CD4-positive, alpha-beta T cell treated with Interleukin-1 beta for 1 hour (primary cell): ENCODE data around the gene SIPA1L3.

Experiments
- DNase-seq, 2 donors: peaks; one replicate each; pipeline ENCODE4 v3.0.0-alpha.2; 2020 to 2022

Gene SIPA1L3

DNA sequence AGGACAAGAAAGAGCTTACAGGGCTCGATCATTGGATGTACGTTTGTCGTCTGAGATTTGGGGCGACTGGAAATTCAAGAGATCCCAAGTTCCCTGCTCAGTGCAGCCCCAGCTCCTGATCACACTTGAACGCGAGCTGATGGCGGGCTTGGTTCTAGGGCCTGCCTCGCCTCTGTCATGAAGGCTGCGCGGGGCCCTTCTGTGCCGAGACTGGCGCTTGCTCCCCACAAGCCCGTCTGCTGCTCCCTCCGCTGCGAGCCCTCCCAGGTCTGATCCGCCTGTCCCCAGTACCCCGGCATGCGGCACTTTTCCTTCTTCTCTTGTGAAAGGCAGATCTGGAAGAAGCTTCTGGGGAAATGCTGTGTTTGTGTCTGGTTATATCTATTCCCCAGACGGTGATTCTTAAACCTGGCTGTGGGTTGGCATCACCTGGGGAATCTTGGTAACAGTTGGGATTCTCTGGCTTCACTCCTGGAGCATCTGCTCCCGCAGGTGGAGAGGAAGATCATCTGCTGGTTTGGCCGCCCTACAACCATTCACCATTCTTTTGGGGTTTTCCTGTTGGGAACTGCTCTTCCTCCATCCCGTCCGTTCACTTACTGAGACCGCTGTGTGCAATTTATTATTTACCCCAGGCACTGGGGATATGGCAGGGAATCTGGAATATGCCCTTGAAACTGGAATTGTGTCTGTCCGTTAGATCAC is 43.6 kb downstream of the SIPA1L3 start:
- no peak for DNase-seq

DNA sequence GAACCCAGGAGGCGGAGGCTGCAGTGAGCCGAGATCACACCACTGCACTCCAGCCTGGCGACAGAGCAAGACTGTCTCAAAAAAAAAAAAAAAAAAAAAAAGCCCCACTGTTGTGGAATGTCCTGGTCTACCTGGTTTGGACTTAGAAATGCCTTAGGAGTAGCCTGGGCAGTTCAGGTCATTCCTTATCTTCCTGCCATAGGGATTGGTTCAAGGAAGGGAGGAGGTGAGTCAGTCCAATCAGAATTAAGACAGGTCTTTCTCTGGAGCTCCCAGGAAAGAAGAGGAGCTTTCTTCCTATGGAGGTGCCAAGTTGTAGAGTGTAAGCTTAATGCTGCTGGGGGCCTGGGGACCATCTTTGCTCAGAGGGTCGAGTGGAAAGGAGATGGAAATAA is 44.8 kb downstream of the SIPA1L3 start:
- no peak for DNase-seq

DNA sequence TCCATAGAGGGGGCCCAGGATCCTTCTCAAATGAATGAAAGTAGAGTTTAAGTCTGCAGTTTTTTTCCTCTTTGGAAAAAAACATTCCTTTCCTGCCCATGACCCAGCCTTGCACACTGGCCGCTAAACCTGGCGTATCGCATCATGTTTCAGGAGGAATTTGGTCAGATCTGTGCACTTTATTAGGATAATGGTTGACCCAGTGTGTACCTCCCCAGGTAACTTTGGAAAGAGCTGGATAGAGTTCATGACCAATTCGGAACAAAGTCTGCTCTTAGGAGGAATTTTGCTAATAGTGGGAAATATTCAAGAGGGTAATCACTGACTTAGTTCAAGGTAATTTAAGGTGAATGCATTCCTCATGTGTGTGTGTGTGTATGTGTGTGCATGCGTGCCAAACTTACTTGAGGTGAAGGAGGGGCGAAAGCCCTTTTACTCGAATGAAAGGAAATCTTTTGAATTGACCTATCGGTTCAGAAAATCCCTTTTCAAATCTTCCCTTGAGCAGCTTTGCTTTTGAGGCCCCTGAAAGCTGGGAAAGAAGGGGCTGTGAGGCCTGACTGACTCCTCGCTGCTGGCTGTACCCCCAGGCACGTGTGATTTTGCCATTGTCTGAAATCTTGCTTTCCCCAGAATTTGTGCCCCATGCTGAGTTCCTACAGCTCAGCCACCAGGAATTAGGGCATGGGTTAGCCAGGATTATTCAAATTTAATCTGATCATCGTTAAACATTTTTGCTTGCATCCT is 46.3 kb downstream of the SIPA1L3 start:
- no peak for DNase-seq

DNA sequence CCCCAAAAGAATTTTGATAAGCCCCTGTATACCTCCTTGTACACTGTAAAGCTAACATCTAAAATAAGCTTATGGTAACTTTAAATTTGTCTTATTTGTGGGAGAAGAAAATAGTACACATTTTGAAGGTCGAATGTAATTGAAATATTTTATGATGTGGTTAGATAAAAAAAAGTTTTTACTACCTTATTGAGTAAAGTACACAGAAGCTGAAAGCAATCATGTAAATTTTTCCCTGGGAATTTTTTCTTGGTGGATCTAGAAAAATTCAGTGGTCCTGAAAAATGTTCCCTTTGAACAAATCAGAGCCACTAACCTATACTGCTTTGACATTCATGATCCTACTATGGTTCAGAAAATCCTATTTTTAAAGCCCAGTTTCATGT is 46.9 kb downstream of the SIPA1L3 start:
- DNase-seq, result no peak

DNA sequence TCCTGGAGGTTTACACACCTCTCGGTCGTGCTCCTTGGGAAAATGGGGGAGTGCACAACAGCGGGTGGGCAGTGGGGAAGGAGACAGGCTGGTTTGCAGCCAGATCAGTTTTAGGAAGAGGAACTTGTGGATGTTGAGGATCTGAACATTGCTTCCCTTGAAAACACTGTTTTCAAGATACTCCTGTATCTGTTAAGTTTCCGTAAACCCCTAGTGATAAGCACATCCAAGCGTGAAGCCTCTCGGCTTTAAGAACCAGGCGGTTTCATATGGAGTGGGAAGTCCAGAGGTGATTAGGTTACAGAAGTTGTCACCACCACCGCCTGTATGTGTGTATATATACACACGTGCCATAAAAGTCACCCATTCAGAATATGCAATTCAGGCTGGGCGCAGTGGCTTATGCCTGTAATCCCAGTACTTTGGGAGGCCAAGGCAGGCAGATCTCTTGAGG is 47.4 kb downstream of the SIPA1L3 start:
- DNase-seq, result no peak

DNA sequence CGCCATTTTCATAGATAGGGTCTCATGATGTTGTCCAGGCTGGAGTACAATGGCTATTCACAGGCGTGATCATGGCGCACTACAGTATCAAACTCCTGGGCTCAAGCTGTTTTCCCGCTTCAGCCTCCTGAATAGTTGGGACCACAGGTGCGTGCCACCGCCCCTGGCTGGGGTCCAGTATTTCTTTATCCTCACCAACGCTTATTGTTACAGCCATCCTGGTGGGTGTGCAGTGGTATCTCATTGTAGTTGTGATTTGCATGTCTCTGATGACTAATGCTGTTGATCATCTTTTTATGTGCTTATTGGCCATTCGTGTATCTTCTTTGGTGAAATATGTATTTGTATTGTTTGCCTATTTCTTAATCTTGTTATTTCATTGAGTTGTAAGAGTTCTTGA is 49.0 kb downstream of the SIPA1L3 start:
- DNase-seq, result no peak

DNA sequence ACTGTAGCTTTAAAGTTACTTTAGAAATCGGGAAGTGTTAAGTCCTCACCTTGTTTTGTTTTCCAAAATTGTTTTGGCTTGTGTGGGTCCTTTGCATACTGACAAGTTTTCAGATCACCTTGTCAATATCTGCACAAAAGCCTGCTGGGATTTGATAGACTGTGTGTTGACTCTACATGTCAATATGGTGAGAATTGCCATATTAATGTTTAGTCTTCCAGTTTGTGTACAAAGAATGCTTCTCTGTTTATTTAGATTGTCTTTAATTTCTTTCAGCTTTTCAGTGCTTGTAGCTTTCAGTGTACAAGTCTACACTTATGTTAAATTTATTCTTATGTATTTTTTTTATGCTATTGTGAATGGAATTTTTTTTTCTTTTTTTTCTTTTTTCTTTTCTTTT is 50.2 kb downstream of the SIPA1L3 start:
- no peak for DNase-seq

DNA sequence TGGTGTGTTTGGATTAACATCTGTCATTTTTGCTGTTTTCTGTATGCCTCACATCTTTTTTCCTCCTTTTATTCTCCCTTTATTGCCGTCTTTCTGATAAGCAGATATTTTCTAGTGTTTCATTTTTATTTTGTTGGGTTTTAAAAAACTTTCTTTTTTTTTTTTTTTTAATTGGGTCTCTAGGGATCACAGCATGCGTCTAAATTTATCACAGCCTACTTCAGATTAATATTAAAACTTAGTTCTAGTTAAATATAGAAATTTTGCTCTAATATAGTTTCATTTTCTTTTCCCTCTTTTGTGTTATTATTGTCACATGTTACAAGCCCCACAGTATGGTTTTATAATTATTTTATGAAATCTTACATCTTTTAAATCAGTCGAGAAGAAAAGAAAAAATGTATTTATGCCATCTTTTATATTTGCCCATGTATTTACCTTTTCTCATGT is 52.7 kb downstream of the SIPA1L3 start:
- DNase-seq, result no peak

DNA sequence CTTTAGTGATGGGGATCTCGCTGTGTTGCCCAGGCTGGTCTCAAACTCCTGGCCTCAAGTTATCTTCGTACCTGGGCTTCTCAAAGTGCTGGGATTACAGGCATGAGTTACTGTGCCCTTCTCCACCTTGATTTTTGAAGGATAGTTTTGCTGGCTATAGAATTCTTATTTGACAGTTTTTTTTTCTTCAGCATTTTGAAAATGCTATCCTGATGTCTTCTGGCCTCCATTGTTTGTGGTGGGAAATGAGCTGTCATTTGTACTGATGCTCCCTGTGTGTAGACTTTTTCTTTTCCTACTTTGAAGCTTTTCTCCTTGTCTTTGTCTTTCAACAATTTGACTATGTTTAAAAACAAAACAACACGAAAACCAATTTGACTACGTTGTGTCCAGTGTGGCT is 54.2 kb downstream of the SIPA1L3 start:
- no peak for DNase-seq

DNA sequence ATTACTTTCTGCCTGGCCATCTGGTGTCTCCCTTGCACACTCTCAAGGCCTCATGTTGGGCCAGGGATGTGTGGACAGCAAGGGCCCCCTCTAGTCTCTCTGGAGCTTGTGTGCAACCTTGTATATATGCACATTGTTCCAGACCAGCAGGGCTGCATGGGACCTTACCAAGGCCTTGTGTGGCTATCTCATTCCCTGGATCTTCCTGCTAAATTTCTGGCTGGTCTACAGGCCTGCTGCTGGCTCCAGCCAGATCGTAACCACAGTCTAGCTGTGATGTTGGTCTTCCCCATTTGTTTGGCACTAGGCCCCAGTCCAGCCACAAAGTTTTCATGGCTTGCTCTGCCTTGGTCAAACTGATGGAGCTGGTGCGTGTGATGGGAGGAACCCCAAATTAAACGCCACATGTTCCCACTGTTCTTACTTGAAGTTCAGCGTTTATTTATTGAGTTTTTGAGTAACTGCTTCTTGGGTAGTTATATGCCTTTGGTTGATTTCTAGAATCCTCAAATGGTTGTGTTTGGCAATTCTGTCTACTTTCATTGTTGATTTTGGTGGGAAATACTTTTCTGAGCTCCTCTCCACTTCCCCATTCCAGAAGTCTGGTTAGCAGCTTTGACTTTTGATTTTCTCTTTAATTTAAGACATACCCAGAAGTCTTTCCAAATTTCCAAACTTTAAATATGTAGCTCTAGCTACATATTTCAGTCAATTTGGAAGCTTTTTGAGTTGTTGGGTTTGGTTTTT is 56.4 kb downstream of the SIPA1L3 start:
- DNase-seq, result no peak

DNA sequence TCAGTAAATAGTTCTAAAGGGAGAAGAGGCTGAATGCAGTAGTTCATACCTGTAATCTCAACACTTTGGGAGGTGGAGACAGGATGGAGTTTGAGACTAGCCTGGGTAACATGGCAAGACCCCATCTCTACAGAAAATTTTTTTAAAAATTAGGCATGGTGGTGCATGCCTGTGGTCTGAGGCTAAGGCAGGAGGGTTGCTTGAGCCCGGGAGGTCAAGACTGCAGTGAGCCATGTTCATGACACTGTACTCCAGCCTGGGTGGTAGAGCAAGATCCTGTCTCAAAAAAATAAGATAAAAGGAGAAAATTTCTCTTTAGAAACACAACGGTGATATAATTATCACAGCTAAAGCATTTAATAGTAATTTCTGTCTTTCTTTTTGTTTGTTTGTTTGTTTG is 57.1 kb downstream of the SIPA1L3 start:
- DNase-seq, result no peak

DNA sequence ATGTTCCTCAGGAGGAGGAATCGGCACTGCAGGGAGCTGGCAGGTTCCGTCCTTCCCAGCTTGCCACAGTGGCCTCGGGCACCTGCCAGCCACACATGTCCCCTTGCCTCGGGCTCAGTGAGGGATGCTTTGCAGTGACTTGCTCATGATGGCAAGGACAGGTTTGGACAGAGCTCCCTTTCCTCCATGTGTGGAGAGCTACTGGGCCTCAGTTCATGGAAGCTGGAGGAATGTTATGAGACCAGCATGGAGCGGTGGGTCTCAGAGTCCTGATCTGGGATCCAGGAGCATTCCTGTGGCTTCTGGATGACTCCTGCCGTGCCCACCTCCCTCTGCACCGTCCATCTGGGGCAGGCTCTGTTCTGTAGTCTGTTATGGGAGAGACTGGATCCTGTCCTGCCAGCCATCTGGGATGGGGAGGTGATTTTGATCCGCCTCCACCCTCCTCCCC is 59.2 kb downstream of the SIPA1L3 start:
- DNase-seq, result no peak

DNA sequence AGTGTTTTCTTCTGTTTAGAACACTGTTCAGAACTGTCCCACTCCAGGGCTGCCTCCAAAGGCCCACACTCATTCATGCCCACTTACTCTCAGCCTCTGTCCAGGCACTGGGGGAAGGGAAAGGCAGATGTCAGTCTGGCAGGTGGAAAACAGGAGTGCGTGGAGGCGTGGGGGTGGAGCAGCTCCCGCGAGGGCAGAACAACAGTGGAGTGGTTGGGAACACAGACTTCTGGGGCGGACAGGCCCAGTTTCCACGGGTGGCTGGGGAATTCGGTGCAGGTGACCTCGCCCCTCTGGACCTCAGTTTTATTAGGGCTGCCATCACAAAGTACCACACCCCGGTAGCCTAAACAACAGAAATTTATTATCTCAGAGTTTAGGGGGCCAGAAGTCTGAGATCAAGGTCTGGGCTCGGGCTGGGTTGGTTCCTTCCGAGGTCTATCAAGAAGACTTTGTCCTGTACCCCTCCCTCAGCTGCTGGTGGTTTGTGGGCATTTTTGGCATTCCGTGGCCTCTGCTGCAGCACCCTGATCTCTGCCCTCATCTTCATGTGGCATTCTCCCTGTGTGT is 59.7 kb downstream of the SIPA1L3 start:
- DNase-seq, result no peak

DNA sequence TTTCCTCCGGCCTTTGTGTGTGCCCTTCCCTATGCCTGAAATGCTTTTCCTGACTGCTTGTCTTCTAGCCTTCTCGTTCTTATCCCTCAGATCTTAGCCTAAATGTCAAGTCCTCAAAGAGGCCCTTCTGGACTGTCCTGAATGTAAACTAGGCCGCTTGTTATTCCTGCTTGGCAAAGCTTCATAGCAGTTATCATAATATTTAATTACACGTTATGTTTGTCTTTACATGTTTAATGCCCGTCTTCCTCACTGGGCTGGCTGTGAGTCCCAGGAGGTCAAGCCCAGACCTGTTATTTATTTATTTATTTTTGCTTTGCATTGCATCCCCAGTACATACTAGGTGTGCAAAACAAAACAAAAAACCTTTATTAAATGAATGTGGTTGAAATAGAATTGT is 62.7 kb downstream of the SIPA1L3 start:
- no peak for DNase-seq

DNA sequence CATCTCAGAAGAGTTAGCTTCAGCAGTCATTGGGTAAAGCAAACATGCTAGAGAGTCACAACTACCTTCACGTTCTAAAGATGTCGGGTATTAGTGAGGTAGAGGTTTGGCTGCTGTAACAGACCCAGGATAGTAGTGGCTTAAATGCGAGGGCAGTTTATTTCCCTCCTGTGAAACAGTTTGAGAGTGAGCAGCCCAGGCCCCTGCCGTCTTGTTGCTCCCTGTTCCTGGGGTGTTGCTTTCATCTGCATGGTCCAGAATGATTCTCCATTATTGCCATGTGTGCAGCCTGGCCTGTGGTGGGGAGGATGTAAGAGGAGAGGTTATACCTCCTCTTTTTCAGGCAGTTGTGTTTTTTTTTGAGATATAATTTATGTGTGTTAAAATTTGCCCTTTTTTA is 63.7 kb downstream of the SIPA1L3 start:
- DNase-seq, result no peak

DNA sequence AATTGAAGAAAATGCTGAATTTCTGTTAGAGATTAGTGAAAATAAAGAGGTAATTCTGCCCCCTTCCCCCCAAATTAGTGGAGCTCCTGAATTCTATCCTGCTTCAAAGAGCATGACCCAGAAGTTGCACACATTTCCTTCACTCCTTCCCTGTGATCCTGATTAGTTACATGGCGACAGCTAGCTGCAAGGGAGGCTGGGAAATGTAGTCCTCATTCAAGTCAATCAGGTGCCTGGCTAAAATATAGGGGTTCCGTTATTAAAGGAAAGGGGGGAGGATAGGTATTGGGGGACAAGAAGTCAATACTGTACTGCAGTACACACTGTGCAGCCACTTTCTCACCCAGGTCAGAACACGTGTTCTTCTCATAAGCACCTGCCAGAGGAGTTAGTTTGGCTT is 65.8 kb downstream of the SIPA1L3 start:
- no peak for DNase-seq

DNA sequence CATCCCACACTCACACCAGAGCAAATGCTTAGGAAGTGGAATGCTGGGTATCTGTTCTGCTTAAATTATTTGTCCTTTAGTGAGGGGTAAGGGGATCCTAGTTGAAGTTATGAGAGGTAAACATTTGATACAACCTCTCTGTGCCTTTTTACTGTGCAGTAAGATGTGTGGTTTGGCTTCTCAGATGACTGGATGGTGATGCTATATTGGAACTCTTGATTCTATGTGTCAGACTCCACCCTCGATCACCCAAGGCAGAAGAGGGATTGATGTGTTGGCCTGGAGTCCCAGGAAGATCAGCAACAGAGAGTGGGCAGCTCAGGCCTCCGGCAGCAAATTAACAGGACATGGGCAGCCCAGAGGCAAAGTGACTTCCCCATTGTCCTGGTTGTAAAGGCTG is 66.7 kb downstream of the SIPA1L3 start:
- DNase-seq, result no peak

DNA sequence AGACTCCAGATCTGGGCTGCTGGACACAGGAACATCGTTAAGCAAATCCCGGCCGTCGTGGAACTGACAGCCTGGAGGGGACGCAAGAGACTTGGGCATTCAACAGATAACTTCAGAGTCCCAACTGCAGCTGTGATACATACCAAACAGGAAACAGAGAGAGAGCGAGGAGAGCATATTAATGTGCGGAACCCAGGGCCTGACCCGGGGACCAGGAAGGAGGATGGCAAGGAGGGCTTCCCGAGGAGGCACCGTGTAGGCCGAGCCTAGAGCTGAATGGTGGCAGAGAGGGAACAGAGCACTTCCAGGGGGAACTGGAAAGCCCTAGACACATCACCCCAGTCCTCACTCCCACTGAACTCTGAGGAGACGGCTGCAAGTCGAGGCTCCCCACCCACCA is 68.1 kb downstream of the SIPA1L3 start:
- DNase-seq, result no peak

DNA sequence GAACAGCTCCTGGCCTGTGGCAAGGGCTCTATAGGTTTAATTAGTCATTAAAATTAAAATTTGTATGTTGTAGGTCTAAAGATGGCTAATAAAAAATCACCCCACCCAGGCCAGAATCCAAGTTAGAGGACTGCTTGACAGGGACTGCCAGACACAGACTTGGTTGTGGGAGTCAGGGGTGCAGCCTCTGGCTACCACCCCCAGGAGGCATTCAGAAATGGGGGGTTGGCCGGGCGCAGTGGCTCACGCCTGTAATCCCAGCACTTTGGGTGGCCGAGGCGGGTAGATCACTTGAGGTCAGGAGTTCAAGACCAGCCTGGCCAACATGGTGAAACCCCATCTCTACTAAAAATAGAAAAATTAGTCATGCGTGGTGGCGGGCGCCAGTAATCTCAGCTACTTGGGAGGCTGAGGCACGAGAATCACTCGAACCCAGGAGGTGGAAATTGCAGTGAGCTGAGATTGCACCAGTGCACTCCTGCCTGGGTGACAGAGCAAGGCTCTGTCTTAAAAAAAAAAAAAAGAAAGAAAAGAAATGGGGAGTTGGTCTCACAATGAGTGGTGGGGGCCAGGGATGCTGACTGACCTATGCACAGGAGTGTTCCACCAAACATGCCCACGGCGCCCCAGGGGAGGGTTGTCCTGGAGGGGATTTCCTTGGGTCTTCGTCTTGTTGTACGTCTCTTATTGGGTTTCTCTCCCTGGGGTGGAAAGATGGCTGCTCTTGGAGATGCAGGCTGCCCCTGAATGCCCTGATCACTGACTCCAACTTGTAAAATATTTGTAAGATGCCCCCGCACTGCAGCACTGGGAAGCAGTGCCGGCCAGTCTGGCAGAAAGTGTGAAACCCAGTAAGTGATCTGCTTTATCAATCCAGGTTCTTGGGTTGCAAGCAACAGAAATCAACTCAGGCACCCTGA is 68.8 kb downstream of the SIPA1L3 start:
- no peak for DNase-seq

DNA sequence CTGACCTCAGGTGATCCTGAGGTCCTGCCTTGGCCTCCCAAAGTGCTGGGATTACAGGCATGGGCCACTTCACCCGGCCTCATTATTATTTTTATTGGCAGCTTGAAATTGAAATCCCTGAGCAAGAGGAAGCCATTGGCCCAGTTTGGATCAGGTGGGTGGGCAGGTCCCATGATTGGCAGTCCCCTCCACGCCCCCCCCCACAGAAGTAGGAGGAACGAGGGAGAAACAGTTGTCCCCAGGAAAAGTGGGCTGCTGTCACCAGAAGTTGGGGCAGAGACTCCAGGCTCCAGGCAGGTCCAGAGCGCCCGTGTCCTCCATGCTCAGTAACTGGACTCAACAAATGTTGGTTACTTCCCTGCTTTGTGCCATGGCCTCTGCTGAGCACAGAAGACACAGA is 70.4 kb downstream of the SIPA1L3 start:
- DNase-seq, result no peak

DNA sequence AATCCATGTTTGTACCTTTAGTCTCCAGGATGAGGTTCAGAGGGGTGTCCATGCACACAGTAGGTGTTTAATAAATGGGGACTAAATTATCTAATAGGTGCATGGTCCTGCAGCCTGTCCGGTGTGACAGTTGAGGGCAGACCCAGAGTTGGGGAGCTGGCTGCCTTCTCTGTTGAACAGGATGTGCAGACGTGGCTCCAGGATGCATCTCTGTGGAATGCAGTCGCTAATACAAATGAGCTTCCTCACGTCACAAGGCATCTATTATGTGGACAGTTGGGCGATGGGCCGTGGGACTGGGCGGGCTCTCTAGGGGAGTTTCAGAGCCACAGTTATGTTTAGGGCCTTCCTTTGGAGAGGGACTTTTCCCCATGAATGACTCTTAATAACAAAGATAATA is 71.0 kb downstream of the SIPA1L3 start:
- no peak for DNase-seq

DNA sequence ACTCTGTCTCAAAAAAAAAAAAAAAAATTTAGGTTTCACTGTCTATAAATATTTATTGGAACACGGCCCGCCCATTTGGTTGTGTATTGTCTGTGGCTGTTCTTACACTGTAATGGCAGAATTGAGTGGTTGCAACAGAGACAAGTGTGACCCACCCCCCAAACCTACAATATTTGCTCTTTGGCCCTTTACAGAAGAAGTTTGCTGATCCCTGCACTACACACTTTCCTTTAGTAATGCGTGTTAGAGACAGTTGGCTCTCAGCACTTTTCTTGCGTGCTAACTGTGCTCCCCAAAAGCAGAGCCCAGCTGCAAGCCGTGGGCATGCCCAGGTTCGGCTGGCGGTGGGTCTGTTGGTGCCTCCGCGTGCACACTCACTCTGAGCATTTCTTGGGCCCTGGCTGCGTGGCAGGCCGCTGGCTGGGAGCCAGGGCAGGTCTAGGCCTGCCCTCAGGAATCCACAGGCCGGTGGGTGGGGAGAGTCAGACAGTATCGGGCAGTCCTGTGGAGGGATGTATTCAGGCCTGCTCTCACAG is 72.6 kb downstream of the SIPA1L3 start:
- no peak for DNase-seq
